ENCODE data around the gene KIF24. TPM values are rescaled to one million over a fixed set of nuclear protein-coding genes. Genes with fewer than 3 reads are reported as not detected.

KIF24 gene
- total RNA-seq, 4 donors from 2014 or later, result 0.42 to 1.4 (median 0.99) TPM

GRCh38 chr9:34282096-34282495 lies 47.0 kb downstream of the KIF24 start:
- no peak for DNase-seq (ENCODE audit: low spot score in 2 of 2)
- no peak overlapping the region for H3K4me3 ChIP-seq (ENCODE audit: low read depth, poor library complexity, severe bottlenecking)
- 51 to 55% methylated on average over 1 of the region's 1 CpG for WGBS, 2 donors
- no peak for TF ChIP-seq CTCF (IDR thresholded peaks at IDR 0.05)
- TF ChIP-seq POLR2A (IDR thresholded peaks at IDR 0.05), result no peak
- intact Hi-C loops (cut with DNase I; ENCODE audit: low total_unique reads), result no loop called here

- WGBS, 2 donors, result 68 to 78% methylated on average over 3 of the region's 3 CpGs
- TF ChIP-seq POLR2A (IDR thresholded peaks at IDR 0.05) (no peak), CTCF (IDR thresholded peaks at IDR 0.05) (no peak)
- no peak overlapping the region for H3K4me3 ChIP-seq (ENCODE audit: low read depth, poor library complexity, severe bottlenecking)
- intact Hi-C loops (cut with DNase I; ENCODE audit: low total_unique reads), result no loop called here
- no peak for DNase-seq (ENCODE audit: low spot score in 2 of 2)
Measured at GRCh38 chr9:34279411-34279810, 49.7 kb downstream of the KIF24 start.

Other genes starting within 250 kb of the KIF24 start
- 10 to 100 TPM; 21.9 to 30.7 (median 26.8) TPM for gene DCAF12, start 202.6 kb downstream of the KIF24 start, total RNA-seq
- gene UBAP1, start 150.2 kb downstream of the KIF24 start, total RNA-seq, result 10 to 100 TPM; 40.0 to 63.7 (median 53.2) TPM
- gene NUDT2, start 301 bp upstream of the KIF24 start, total RNA-seq, result 10 to 100 TPM; 15.1 to 27.1 (median 20.2) TPM
- 10 to 100 TPM in 1 of 4 donors, 1 to 10 TPM in 3; 4.3 to 13.6 (median 6.1) TPM for gene MYORG, start 47.6 kb upstream of the KIF24 start, total RNA-seq
- gene FAM219A, start 129.3 kb upstream of the KIF24 start, total RNA-seq, result 10 to 100 TPM; 12.6 to 19.7 (median 13.5) TPM
- gene DNAI1, start 129.5 kb upstream of the KIF24 start, total RNA-seq, result not detected
- gene ENHO, start 193.7 kb upstream of the KIF24 start, total RNA-seq, result 1 to 10 TPM in 2 of 4 donors, under 1 TPM in 1, not detected in 1; 0.91 to 7.6 (median 2.6) TPM